DMS 273 treated with DMSO at 0.1 percent for 48 hours (cell line): ENCODE measurements around the gene ANKRD9.
"Not testable (repeated sequence)": the region's sequence is repeated elsewhere in the genome, so short reads cannot be mapped to it uniquely, and the experiment has no call there.

Source experiments
- DNase-seq: peaks from one replicate; lab custom pipeline; 2025; lab: John Stamatoyannopoulos, UW

Gene ANKRD9

GRCh38 chr14:102538602-102539543 lies 29.3 kb upstream of the ANKRD9 start:
- DNase-seq, result no peak

GRCh38 chr14:102537981-102538601 lies 28.5 kb upstream of the ANKRD9 start:
- no peak for DNase-seq

GRCh38 chr14:102532204-102532658 lies 22.7 kb upstream of the ANKRD9 start:
- no peak for DNase-seq

- no peak for DNase-seq
Measured at GRCh38 chr14:102530828-102531478, 21.4 kb upstream of the ANKRD9 start.

GRCh38 chr14:102528431-102529170 lies 19.0 kb upstream of the ANKRD9 start:
- DNase-seq, result no peak

- DNase-seq, result no peak
Measured at GRCh38 chr14:102525929-102526497, 16.4 kb upstream of the ANKRD9 start.

GRCh38 chr14:102525219-102525928 lies 15.8 kb upstream of the ANKRD9 start:
- DNase-seq, result peak; percentile 34

GRCh38 chr14:102524451-102525218 lies 15.1 kb upstream of the ANKRD9 start:
- peak; percentile 98 for DNase-seq

- no peak for DNase-seq
Measured at GRCh38 chr14:102523569-102524450, 14.2 kb upstream of the ANKRD9 start.

- DNase-seq, result no peak
Measured at GRCh38 chr14:102523200-102523568, 13.6 kb upstream of the ANKRD9 start.

GRCh38 chr14:102519709-102520108 lies 10.1 kb upstream of the ANKRD9 start:
- not testable (repeated sequence) for DNase-seq

GRCh38 chr14:102518063-102518648 lies 8.6 kb upstream of the ANKRD9 start:
- no peak for DNase-seq

GRCh38 chr14:102517392-102518062 lies 8.0 kb upstream of the ANKRD9 start:
- DNase-seq, result no peak

- DNase-seq, result no peak
Measured at GRCh38 chr14:102516531-102517391, 7.2 kb upstream of the ANKRD9 start.

- no peak for DNase-seq
Measured at GRCh38 chr14:102514987-102515733, 5.6 kb upstream of the ANKRD9 start.
